GM23248 (cell line): ENCODE measurements around the gene SLC5A5.

ENCODE experiments used
- EZH2 ChIP-seq: fragments of 200-600 bp; sonication (generic); IDR thresholded peaks from 2 replicates; pipeline ENCODE4 v1.6.1; 2018; ENCODE audit warnings: antibody characterized with exemption, mild to moderate bottlenecking; ENCODE audit not compliant: insufficient read depth, poor library complexity, severe bottlenecking
- EZH2phosphoT487 ChIP-seq: fragments of 200-600 bp; sonication (generic); IDR thresholded peaks from 2 replicates; pipeline ENCODE4 v1.6.1; 2018; ENCODE audit warnings: antibody characterized with exemption, moderate library complexity, mild to moderate bottlenecking, low read depth; ENCODE audit not compliant: insufficient read depth

- no peak for TF ChIP-seq EZH2phosphoT487
- no peak for TF ChIP-seq EZH2
These were observed 57.3 kb downstream of the SLC5A5 start for GRCh38 chr19:17929056-17929455.
